DMS 273 (cell line): ENCODE results near the gene ROBO1.

Experiments used
- DNase-seq: peaks from one replicate; lab custom pipeline; 2025; ENCODE audit not compliant: unreplicated experiment; lab: John Stamatoyannopoulos, UW

ROBO1 gene

DNA sequence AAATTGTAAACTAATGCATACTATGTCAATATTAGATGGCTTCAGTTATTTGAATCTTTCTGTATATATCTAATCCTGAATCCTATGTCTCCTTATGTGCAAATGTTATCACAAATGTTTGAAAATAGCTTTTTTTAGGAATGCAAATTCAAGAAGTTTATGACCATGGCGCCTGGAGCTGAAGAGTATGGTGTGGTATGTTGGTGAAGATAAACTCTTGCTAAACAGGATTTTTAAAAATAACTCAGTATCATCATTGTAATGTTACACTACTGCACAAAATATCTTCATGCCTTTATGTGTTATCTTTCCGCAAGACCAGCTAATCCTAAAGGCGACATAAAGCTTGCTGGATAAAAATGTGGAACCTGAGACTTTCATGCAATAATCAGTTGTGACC is 382.6 kb downstream of the ROBO1 start:
- no peak for DNase-seq

DNA sequence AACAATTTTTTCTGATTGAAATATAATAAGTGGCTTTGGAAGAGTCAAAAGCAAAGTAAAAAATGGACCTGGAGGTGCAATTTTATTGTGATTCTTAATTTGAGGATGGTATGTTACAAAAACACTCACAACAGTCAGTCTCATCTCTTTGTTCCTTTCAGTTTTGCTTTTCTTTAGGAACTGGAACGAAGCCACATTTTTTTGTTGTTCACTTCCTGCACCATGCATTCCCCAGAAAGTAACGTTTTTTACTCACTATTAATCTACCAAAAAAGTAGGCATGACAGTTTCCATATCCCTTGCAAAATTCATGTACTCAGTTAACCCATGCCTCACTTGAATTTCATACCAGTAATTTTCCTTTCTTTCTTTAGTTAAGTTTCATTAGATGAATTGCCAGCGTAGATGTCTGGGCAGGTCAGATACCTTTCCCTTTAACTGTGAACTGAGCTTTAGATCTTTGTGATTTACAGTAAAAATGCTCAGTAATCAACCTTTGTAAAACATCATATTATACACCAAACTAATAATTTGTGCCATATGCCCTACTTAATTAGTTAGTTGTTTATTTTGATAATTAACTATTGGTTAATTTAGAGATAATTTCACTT is 384.3 kb downstream of the ROBO1 start:
- peak; percentile 16 for DNase-seq

DNA sequence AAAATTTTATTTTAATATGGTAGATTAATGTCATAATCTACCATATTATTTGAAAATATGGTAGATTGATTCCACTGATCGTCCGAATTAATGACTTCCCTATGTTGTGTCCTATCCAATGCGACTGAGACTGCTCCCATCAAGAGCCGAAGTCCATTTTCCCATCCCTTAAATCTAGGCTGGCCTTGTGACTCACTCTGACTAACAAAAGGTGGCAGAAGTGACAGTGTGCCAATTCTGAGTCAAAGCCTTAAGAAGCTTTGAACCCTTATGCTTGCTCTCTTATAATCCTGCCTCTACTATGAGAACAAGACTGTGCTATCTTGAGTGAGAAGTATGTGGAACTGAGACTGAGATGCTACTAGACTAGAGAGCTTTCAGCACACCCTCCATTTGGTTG is 387.2 kb downstream of the ROBO1 start:
- DNase-seq: no peak

DNA sequence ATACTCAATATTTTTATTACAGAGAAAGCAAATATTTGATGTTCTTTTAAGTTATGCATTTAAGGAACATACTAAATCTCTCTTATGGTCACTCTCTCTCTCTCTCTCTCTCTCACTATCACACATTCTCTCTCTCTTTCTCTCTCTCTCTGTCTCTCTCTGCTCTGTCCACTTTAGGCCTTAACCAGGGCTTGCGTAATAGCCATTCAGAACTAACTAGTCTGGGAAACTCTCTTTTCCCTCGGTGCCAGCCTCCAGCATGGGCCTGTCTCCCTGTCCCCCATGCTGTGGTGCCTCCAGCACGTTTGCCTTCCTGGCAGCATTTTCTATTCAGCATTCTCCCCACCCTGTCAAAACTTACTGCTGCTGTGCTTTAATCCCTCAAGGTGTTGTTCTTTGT is 389.7 kb downstream of the ROBO1 start:
- no peak for DNase-seq

DNA sequence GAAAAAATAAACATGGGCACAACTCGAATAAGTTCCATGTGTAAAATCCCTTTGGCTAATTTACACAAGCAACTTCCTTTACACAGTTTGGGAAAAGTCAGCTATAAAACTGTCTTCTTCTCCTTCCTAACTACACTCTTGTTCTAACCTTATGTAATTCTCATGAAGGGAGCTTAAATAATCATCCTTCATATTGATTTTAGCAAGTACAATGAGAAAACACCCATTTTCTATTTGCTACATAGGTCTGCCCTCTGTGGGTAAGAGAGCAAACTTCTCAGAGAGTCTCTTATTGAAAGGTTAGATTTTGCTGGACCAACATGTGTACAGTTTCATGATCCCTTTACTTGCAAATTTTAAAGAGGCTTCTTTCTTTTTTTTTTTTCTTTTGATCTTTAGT is 398.5 kb downstream of the ROBO1 start:
- DNase-seq: peak; percentile 50

DNA sequence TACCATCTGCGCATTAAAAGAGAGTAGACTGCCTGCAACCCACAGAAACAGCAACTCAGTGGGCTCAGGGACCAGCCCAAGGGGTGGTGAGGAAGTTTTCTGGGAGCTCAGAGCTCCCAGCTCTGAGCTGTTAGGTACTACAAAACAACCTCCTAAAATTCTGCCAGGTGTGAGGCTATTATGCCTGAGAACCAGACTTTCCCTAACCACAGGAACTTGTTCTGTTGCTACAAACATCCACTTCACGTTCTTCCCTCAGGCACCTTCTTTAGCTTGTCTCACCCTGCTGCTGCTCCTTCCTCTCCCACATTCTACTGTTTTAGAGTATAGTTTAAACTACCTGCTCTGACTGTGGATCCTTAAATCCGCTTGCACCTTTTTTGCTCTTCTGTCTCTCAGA is 399.4 kb downstream of the ROBO1 start:
- DNase-seq: peak; percentile 9

DNA sequence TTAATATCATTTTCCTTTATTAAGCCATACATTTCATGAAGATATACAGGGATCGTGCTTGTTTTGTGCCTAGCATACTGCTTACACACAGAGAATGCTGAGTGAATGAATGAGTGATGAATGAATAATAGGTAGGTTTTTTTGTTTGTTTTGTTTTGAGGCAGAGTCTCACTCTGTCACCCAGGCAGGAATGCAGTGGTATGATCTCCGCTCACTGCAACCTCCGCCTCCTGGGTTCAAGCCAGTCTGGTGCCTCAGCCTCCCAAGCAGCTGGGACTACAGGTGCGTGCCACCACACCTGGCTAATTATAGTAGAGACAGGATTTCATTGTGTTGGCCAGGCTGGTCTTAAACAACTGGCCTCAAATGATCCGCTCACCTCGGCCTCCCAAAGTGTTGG is 400.0 kb downstream of the ROBO1 start:
- no peak for DNase-seq

DNA sequence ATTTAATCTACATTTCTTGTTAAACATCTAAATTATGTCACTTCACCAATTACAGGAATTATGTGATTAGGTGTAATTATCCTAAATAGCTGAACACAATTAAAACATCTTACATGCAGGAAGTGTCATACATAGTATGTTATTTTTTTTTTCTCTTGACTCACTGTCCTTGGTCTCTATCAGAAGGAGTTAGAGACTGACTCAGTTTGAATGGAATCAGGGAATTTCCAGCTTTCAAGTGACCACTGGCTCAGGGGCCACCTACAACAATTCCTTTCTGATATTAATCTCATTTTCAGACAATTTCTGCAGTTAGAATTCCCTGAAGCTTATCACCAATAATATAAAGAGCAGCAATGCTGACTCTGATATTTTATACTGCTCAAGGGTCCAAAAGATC is 400.7 kb downstream of the ROBO1 start:
- no peak for DNase-seq

DNA sequence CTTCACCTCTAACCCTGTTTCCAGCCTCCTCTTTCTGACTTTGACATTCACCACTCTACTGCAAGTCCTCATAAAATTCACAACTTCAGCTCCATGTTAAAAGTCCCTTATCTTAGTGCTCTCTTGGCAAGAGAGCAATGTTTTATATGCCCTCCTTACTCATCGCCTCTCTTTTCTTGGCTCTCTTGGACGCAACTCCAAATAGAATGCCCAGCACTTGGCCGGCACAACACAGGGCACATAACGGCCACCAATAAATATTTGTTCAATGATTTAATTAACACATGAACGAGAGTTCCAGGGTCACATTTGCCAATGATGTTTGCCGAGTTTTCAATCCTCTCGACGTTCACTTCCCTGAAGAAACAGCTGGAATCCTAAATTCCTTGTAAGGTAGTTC is 401.4 kb downstream of the ROBO1 start:
- no peak for DNase-seq

DNA sequence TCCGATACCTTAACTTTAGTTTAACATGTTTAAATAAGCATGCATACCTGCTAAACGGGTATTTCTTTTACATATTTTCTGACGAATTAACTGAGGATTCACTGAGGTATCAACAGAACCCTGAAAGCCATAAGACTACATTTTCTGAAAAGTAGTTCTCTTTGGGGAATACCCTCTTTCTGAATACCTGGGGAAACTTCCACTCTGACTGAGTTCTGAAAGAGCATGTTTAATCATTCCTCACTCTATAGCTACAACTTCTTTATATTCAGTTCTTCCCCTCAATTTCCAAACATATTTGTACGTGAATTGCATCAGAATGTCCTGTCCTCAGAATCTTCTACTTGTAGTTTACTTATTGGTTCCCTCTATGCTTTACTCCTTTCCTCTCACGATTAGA is 403.0 kb downstream of the ROBO1 start:
- DNase-seq: no peak

DNA sequence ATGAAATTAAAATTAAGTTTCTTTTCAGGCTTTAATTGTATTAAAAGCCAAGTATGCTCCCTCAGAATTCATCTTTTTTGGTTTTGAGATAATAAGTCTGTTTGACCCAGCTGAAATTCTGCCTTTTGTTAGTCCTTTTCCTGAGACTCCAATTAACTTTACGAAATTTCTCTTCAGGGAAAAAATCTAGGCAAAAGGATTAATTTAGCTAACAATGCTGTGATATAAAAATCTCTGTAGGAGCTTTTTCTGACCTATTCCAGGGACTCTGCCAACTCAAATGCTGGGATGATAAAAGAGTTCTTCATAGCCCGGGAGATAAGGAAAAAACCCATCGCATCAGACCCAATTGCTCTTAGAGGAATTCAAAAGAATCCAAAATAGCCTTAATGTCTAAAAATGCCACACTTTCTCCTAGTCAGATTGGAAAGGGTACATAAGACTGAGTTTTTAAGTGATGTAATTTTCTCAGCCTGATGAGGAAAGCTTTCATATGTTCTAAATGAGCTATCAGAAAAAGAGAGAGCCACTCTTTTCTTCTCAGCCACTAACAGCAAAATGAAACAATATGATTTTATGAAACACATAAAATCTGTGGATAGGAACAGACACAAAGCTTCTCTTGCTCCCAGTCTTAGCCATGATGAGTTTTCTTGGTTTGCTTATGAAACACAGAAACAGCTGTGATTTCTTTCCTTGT is 405.1 kb downstream of the ROBO1 start:
- no peak for DNase-seq

DNA sequence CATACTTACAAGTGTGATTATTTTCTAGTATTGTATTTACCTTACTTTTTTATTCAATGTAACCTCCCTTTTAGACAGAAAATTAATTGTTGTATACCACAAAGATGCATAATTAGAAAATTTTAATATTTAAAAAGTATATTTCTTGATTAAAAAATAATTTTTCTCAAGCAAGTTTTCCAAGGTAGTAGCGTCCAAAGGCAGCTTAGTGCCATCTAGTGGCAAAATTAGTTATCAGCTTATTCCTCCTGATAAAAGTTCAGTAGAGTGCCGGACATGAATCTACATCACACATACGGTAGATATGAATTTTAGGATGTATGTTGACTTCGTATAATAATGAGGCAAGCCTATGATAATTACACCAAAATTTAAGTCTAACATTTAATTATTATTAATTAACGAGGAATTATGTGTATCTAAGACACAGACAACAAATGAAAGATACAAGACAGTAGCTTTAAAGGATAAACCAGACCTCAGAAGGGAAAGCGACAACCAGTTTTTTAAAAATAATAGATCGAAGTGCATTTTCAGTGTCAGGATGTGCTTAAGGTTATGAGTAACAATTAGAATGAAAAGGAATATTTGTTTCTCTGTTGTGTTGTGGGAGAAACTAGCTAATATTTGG is 405.9 kb downstream of the ROBO1 start:
- DNase-seq: peak; percentile 72

DNA sequence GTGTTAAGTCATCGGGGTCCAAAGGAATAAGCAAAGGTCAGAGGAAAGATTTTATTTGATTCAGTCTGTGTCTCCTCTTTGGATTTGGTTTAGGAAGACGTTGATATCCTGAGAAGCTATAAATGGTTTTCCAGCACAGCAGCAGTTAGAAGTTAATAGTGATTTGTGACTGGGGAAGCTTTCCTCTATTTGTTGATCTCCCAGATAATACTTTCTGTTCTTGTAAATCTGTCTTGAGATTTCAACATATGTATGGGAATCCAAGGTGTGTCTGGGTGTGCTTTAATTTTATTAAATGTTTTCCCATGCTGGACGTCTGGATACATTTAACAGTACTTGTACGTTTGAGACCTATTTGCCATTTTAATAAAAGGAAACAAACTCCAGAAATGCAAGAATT is 409.5 kb downstream of the ROBO1 start:
- no peak for DNase-seq

DNA sequence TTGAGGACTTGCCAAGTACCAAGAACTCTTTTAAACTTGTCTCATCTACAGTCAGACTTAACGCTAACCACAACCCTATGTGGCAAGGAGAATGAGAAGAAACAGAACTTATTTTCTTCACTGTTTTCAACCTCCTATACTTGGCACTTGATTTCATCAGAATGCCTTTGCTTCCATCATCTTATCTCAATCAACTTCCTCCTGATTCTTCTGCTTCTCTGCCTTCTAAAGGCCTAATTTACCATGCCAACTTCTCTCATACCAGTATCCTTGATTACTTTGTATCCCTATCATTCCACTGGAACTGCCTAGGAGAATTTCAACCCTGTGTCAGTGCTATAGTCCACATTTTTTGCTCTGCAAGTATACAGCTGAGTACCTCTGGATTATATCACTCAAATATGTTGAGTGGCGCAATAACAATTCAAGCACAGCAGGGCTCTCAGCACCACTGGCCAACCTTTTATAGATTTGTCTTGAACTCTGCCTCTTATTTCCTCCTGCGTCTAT is 413.6 kb downstream of the ROBO1 start:
- no peak for DNase-seq

DNA sequence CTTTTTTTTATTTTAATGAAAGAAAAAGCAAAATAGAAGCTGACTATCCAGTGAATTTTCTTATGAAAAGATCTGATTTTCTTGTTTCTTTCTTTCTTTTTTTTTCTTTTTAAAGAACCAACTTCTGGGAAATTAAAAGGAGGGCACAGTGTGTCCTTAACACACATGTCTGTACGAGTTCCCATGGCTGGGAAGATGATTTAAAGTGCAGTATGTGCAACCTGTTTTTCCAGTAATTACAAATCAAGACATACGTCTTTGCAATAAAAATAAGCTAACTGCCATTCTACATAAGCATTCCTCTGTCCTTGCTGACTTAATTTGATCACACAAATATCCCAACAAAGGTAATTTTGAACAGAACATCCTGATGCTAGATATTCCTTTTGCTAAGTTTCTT is 416.1 kb downstream of the ROBO1 start:
- DNase-seq: no peak

DNA sequence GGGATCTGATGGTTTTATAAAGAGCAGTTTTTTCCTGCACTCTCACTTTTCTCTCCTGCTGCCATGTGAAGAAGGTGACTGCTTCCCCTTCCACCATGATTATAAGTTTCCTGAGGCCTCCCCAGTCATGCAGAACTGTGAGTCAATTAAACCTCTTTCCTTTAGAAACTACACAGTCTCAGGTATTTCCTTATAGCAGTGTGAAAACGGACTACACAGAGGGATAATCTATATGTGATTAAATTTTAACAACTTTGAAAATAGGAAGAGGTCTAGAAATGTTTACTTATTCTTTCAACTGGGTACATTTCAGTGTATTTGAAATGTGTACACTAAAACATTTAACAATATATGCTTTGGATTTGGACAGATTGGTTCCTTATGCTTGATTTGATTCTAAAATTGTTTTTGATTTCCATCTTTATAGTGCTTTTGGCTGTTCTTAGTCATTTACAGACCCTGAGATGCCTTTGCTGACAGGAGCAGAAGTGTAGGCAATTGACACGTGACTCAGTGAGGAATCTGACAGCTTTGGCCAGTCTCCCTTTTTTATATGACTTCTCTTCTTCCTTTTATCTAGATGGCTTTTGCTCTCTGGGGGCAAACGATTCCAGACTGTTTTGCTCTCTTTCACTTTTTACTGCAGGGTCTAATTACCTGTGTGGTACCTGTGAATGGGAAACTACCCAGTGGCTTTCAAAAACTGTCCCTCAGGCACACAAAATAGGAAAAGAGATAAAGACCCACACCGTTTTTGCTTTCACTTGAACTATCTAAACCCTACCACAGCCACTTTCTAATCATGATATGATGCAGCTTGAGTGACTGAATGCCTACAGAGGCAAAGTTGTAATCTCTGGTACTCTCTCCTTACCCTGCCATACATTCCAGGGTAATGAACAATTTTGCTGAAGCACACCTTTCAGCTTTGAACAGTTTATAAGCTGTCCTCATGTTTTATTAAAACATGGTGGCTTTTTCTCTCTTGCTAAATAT is 422.6 kb downstream of the ROBO1 start:
- DNase-seq: no peak

DNA sequence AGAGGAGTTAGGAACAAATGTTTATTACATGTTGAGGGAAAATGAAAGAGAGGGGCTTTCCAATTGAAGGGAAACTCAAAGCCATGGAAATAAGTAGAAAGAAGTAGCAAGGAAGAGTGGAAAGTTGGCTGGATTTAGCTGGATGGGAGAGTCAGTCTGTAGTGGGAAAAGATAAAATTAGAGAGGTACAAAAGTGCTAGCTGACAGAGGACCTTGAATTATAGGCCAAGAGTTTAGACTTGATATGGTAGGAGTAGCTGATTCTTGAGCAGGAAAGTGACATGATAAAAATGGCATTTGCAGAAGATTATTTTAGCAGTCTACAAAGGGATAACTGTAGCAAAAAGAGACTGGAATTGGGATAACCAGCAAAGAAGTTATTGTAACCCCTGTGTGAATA is 425.8 kb downstream of the ROBO1 start:
- no peak for DNase-seq

DNA sequence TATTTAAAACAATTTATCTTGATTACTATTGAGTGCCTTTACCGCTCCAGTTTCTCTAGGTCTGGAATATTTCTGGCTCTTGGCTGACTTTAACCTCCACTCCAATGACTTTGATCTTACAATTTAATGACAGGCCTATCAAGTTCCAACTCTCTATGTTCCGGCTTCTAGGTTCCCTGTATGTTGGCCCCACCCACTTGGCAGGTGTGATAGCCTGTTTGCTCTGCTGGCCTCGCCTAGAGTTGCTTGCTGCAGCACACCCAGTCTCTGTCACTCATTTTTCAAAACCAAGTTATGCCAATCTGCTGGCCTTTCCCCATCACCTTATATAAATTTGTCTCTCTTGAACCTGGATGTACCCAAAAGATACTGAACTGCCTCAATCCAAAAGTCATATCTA is 428.0 kb downstream of the ROBO1 start:
- DNase-seq: no peak

DNA sequence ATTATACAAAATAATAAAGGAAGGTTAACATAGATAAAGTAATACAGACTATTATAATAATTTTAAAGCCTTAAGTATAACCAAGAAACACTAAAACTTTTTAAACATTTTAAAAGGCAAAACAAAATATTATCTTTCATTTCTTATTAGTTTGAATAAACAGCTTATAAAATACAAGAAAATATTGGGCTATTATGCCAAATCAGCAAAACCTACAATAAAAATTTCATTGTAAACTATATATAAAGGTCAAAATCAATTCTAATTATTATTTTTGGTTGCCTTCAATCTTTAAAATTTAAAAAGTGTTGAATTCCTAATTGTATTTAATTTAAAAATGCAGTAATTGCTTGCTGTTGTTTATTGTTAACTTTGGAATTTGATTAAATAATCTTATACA is 430.0 kb downstream of the ROBO1 start:
- DNase-seq: no peak

DNA sequence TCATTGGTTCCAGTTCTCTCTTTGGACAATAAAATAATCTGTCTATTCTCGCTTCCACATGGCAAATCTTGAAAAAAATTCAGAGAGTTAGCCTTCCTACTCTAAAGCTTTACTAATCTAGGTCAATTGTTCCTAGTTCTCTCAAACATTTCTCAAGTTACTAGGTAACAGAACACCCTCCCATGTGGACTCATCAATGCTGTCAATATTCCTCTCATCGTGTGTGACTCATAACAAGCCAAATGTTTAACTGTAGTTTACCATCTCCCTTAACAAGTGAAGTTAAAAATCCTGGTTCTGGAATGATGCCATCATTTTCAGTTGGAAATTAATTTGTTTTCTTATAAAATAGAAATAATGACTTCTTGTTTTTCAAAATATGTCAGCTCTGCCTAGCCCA is 438.6 kb downstream of the ROBO1 start:
- peak; percentile 17 for DNase-seq

DNA sequence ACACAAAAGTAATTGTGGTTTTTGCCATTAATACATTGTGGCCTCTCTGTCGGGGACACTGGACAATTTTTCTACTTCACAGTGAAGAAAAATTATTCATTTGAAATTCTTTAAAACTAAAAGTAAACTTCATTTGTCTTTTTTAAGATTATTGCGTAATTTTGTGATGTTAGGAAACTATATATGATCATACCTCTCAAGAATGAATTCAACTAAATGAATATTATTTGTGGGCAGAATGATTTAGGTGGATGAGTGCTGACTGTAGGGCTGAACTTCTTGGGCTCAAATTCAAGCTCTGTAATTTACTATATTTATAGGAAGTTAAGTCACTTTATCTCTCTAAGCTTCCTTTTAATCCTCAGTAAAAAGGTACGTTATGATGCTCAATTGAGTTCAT is 441.2 kb downstream of the ROBO1 start:
- DNase-seq: no peak
